ENCODE data around the gene CNOT3.

The CNOT3 gene

DNA sequence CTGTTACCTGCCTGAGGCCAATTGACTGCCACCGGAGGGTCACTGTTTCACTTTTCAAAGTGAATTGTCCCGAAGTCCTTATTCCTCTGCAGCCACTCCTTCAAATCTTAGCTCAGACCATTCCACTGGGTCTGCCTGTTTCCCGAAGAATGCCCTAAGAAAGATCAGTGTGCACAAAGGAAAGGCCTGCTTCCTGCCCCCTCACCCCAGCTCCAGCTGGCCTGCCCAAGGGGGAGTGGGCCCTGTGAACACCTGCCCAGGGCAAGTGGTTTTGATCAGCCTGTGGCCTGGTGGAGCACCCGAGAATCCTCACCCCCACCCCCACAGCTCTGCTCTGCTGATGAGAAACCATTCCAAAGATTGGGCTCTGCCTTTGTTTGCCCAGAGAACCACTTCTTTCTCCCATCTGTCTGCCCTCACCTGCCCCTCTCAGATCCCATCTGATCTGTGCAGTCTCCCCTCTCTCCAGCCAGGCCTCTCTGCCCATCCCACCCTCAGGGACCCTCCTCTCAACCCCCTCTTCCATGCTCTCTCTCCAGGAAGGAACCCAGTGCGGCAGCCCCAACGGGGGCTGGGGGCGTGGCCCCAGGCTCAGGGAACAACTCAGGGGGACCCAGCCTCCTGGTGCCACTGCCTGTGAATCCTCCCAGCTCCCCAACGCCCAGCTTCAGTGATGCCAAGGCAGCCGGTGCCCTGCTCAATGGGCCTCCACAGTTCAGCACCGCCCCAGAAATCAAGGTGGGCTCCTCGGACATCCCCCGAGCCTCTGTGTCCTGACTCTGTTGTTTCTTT lies 11.7 kb downstream of the CNOT3 start:
- no peak for DNase-seq (ENCODE audit: low read depth in 2 of 2)

- no peak for DNase-seq (ENCODE audit: low read depth in 2 of 2)
Measured at GRCh38 chr19:54151362-54152035, 13.9 kb downstream of the CNOT3 start.

- no peak for DNase-seq (ENCODE audit: low read depth in 2 of 2)
Measured at GRCh38 chr19:54152267-54152666, 14.7 kb downstream of the CNOT3 start.

DNA sequence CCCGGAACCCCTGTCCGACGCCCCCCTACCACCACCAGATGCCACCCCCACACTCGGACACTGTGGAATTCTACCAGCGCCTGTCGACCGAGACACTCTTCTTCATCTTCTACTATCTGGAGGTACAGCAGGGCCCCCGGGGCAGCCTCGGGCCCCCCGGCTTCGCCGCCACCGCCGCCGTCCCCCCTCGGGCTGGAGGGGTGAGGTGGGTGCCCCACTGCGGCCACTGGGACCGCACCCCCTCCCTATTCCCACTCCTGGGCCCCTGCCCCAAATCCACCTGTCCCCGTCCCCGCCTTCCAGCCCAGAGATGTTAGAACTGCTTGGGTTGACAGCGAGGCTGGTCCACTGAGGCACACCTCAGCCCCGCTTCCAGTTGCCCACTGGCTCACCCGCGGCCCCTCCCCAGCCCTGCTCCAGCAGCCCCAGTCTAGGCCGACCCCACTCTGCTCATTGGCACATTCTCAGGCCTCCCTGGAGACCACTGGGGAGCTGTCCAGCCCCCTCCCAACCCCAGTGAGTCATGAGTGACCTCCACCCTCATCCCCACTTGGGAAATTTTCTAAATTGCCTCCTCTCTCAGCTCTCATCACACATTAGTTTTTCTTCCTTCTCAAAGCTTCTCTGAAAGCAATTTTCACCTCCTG lies 15.4 kb downstream of the CNOT3 start:
- no peak for DNase-seq (ENCODE audit: low read depth in 2 of 2)

DNA sequence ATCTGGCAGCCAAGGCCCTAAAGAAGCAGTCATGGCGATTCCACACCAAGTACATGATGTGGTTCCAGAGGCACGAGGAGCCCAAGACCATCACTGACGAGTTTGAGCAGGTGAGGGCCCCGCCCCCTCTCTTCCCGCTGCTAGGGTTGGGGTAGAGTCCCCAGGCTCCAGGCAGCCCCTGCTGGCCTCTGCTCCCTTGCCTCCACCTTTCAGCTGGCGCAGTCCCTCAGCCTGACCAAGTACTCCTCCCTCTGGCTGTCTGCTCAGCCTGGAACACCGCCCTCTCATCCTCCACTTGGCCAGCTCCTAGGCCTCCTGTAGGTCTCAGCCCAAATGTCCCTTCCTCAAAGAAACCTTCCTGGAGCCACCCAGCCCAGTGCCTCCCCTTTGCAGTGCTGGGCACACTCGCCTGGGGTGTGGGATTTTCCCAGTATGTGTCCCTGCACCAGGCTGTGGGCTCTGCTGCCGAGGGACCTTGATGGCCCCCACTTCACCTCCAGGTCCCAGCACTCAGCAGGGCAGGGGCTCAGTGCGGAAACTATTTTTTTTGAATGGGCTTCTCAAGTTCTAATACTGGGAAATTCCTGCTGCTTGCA lies 16.3 kb downstream of the CNOT3 start:
- no peak for DNase-seq (ENCODE audit: low read depth in 2 of 2)

GRCh38 chr19:54154603-54155345 lies 17.2 kb downstream of the CNOT3 start:
- DNase-seq (ENCODE audit: low read depth in 2 of 2): no peak

DNA sequence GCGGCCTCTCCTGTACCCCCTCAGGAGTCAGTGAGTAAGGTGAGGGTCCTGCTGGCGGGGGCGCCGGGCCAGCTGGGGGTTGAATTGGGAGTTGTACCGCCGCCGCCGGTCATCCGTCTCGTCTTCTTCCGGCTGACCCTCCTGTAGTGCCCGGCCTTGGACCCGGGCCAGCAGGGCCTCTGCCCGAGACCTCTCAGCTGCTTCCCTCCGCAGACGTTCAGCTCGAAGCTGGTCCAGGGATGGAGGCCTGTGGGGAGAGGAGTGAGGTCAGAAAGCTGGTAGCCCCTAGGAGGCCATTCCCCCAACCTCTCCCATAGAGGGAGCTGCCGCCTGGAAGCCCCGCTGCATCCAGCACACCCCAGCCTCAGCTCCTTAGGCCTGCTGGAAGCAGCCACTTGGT lies 18.1 kb downstream of the CNOT3 start:
- no peak for DNase-seq (ENCODE audit: low read depth in 2 of 2)

- no peak for DNase-seq (ENCODE audit: low read depth in 2 of 2)
Measured at GRCh38 chr19:54156490-54156889, 18.9 kb downstream of the CNOT3 start.

DNA sequence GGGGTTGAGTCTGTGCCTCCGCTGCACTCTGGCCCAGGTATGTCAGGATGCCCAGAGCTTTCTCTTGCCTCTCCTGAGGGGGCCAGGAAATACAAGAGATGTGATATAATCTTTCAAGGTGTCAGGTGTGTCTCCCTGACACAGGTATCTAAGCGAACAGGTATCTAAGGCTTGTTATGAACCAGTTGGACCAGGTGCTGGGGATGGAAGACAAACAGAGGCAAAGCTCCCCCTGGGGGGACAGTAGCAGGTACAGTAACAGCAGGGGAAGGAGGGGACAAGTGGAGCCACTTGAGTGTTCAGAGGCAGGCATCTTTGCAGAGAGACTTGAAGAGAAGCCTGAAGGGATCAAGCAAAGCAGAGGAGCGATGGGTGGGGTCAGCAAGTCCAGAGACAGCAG lies 19.4 kb downstream of the CNOT3 start:
- no peak for DNase-seq (ENCODE audit: low read depth in 2 of 2)

- DNase-seq (ENCODE audit: low read depth in 2 of 2): no peak
Measured at GRCh38 chr19:54158812-54159351, 21.3 kb downstream of the CNOT3 start.

DNA sequence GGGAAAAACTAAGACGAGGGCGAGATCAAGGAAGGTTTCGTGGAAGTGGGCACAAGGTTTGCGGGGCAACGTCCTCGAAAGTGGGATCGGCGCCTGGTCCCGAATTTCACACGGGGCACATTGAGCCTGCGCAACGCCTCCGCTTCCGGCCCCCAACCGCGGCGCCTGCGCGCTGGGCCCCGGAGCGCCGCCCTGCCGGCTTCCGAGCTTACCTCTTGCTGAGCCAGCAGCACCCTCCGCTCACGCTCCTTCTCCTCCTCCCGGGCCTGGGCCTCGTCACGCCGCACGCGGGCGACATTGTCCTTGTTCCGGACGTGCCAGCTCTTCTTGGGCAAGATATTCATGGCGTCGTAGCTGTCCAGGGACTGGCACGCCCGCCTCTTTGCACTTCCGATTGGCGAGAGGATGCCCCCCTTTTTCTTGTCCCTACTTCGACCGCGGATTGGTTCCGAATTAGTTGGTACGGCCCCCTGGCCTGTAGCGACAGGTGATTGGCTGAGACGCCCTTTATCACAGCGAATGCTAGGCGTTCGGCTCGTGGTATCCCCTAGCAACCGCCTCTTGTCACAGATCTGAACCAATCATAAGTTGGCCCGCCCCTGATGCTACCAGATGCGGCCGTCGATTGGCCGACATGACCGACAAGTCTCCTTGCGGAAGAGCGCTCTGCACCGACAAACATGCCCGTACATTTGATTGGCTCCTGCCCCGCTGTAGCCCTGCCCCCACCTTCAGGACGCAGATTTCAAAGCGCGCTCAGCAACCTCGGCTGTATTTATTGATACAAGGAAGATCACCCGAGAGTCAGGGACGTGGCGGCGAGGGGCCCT lies 22.0 kb downstream of the CNOT3 start, which contains the start of gene LENG1:
Gene LENG1, minus strand, starts transcription at position 370 of the 830 bp plus-strand sequence. Its CDS starts 26 bp downstream, at position 344.
- DNase-seq (ENCODE audit: low read depth in 2 of 2): peak; percentile 98 to 100

GRCh38 chr19:54160182-54160811 lies 22.7 kb downstream of the CNOT3 start:
- DNase-seq (ENCODE audit: low read depth in 2 of 2): no peak

DNA sequence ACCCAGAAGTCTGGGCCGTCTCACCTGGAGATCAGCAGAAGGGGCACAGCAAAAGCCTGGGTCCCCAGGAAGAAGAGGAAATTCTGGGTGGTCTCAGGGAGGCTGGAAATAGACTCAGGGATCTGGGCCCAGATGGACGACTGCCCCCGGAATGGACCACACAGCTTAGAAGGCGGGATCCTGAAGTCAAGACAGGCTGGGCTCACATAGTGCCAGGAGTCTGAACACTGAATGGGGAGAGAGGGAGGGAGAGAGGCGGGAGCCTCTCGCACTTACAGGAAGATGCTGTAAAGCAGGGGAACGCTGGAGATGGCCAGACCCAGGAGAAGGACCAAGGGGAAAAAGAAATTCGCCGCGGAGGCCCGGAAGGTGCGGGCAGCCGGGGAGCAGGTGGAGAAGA lies 23.3 kb downstream of the CNOT3 start:
- no peak for DNase-seq (ENCODE audit: low read depth in 2 of 2)

DNA sequence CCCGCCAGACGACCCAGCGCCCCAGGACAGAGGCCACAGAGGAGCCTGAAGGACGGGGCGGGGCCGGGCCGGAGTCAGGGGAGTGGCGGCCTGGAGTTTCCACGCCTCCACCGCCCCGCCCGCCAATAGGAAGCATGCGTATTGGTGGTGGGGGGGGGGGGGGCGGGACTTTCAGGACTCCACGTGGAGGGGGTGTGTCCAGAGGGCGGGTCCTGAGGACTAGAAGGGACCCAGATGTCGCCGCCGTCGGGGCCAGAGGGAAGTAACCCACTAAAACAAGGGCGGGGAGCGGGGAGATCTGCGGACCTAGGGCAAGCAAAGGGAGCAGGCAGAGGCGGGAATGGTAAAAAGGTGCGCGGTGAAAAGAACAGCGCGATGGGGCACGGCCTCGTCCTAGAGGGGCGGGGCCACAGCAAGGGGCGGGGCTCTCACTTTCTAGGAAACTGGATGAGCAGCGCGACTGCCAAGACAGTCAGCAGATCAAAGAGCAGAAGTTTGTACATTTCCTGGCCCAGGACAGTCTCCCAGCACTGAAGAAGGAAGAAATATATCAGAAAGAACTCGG lies 24.8 kb downstream of the CNOT3 start:
- DNase-seq (ENCODE audit: low read depth in 2 of 2): peak; percentile 67 to 74

DNA sequence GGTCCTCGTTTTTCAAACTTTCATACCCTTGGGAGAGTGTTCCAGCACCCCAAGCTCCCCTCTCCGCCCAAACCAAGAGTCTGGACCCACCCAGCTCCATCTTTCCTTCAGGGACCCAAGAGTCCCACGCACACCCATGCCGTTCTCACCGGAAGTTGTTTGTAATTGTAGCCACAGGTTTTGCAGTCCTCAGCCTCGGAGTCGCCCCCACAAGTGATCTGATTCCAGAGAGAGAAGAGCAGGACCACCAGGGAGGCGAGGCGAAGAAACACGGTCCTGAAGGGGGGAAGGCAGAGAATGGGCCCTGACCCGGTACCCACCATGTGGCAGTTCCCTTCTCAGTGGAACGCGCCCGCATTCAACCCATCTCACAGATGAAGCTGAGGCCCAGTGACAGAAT lies 25.3 kb downstream of the CNOT3 start:
- no peak for DNase-seq (ENCODE audit: low read depth in 2 of 2)

DNA sequence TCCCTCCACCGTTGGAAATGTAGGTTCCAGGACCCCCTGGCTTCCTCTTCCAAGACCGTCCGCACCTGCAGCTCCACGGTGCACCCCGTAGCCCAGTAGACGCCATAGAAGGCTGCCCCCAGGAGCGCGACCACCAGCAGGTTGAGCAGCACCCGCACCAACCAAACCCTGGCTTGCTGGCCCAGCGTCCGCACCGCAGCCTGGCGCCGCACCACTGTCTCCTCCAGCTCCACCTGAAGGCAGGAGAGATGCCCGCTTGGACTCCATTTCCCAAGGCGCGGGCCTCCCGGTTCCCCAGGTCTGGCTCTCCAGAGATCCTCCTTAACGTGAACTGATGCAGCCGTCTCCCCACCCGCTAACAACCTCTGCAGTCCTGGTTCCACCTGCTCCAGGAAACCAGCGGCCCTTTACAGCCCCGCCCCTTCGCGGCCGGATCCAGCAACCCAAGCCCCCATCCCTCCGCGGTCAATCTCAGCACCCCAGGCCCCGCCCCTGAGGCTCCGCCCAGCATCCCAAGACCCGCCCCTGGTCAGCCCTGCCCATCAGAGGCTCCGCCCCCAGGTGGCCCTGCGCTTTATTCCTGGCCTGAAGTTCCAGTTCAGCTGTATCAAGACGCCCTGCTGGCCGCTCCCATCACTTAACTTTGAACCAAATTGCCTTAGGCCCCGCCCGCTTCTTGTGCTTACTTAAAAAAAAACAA lies 27.0 kb downstream of the CNOT3 start:
- DNase-seq (ENCODE audit: low read depth in 2 of 2): peak; percentile 25 to 39

DNA sequence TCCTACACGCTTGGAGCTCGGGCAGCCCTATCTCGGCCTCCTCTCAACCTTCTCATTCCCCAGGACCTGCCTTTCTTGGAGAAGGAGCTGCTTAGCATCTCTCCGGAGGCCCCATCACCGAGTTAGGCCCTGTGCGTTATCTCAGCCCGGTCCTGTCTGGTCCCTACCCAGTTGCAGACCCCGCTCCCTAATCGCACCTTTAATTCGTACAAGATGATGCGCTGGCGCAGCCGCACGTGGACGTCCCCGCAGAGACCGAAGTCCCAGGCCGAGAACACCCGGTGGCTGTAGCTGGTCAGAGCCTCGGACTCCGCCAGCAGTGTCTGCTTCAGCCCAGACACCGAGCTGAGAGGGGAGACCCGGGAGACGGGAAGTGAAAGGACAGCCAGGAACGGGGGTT lies 27.7 kb downstream of the CNOT3 start:
- DNase-seq (ENCODE audit: low read depth in 2 of 2): no peak

- peak; percentile 77 to 78 for DNase-seq (ENCODE audit: low read depth in 2 of 2)
Measured at GRCh38 chr19:54168174-54168917, 30.8 kb downstream of the CNOT3 start.
